KMS-11 (cell line): Measurements from ENCODE around the gene SLC25A25.
"Not testable (repeated sequence)": the region's sequence is repeated elsewhere in the genome, so short reads cannot be mapped to it uniquely, and the experiment has no call there.

Experiments used
- H2AFZ ChIP-seq: fragments of 200-600 bp; sonication (generic); 2 replicates; pipeline ENCODE4 v1.6.1; 2016; ENCODE audit warnings: antibody characterized with exemption, mixed run types, low read depth
- H3K27ac ChIP-seq: fragments of 200-600 bp; sonication (generic); 2 replicates; pipeline ENCODE4 v1.6.1; 2016; ENCODE audit warnings: mild to moderate bottlenecking, mixed run types
- H3K27me3 ChIP-seq: fragments of 200-600 bp; sonication (generic); 2 replicates; pipeline ENCODE4 v1.6.1; 2017; ENCODE audit warnings: mild to moderate bottlenecking, low read depth, mixed run types, moderate library complexity; ENCODE audit not compliant: insufficient read depth
- H3K36me3 ChIP-seq: fragments of 200-600 bp; sonication (generic); 2 replicates; pipeline ENCODE4 v1.6.1; 2017; ENCODE audit warnings: mild to moderate bottlenecking, mixed run types; ENCODE audit not compliant: insufficient read depth
- H3K4me1 ChIP-seq: fragments of 200-600 bp; sonication (generic); 2 replicates; pipeline ENCODE4 v1.6.1; 2016; ENCODE audit warnings: mild to moderate bottlenecking, low read depth, mixed run types; ENCODE audit not compliant: poor library complexity, severe bottlenecking
- H3K4me2 ChIP-seq: fragments of 200-600 bp; sonication (generic); 2 replicates; pipeline ENCODE4 v1.7.0; 2016; ENCODE audit warnings: mild to moderate bottlenecking, mixed run types
- H3K4me3 ChIP-seq: fragments of 200-600 bp; sonication (generic); IDR thresholded peaks from 2 replicates; pipeline ENCODE4 v1.6.1; 2017; ENCODE audit warnings: low read depth, low read length, mixed read lengths; ENCODE audit not compliant: insufficient read depth
- H3K79me2 ChIP-seq: fragments of 200-600 bp; sonication (generic); 2 replicates; pipeline ENCODE4 v1.6.1; 2016; ENCODE audit warnings: low read depth, mixed run types; ENCODE audit not compliant: insufficient read depth
- H3K9ac ChIP-seq: fragments of 200-600 bp; sonication (generic); 2 replicates; pipeline ENCODE4 v1.6.1; 2016; ENCODE audit warnings: mild to moderate bottlenecking, mixed run types
- H4K20me1 ChIP-seq: fragments of 200-600 bp; sonication (generic); 2 replicates; pipeline ENCODE4 v1.6.1; 2016; ENCODE audit warnings: mild to moderate bottlenecking, mixed run types; ENCODE audit not compliant: insufficient read depth
- TF ChIP-seq, protein P1 (sequence below): fragments of 200-600 bp; sonication (generic); conservative IDR thresholded peaks from 2 replicates; pipeline ENCODE4 v1.6.1; 2017; ENCODE audit warnings: low read depth, mild to moderate bottlenecking, antibody characterized with exemption, low read length, moderate library complexity, mixed read lengths

The SLC25A25 gene

DNA sequence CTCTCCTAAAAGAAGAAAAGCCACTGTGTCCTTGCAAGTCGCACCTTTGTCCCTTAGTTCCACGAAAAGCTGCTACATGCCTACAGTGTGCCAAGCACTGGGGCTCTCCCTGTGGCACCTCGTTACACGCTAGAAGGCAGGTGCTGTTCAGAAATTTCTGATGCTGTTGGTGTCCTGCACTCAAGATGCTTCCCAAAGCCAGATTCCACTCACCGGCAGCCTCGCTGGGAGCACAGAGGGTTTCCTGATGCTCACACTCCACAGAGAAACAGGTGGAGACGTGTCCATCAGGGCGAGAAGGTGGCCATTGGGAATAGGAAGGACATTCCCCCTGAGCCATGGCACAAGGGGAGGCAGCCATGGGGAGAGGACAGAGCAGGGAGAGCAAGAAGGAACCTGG is 63.3 kb downstream of the SLC25A25 start:
- H2AFZ ChIP-seq, H3K27ac ChIP-seq, H3K4me3 ChIP-seq, H3K36me3 ChIP-seq, H3K4me2 ChIP-seq, H3K4me1 ChIP-seq, H3K9ac ChIP-seq, H4K20me1 ChIP-seq: not testable (repeated sequence)
- Histone ChIP-seq H3K27me3 (peaks cover 20% of the 10 kb centered on the region), H3K79me2 (peaks cover 11% of the 10 kb centered on the region)

DNA sequence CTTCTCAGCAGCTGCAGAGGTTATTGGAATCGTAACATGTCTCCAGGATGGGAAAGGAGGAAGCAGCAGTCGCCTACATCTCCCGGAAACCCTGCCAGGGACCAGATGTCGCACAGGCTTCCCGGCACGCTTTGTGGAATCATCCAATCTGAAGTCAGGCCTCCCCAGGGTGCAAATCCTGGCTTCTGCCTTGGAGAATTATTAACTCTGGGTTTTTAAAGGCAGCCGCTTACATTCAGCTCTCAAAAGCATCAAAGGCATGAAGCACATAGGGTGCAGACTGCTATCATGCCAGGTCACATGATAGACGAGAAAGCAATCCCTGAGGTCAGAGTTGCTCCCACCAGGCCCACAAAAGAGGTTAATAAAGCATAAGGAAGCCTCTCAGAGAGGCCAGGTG is 64.1 kb downstream of the SLC25A25 start:
- H4K20me1 ChIP-seq, H3K36me3 ChIP-seq, H3K79me2 ChIP-seq, H3K27ac ChIP-seq, H3K4me3 ChIP-seq, H2AFZ ChIP-seq, H3K4me2 ChIP-seq, H3K9ac ChIP-seq, H3K4me1 ChIP-seq: not testable (repeated sequence)
- H3K27me3 ChIP-seq = peaks cover 20% of the 10 kb centered on the region

DNA sequence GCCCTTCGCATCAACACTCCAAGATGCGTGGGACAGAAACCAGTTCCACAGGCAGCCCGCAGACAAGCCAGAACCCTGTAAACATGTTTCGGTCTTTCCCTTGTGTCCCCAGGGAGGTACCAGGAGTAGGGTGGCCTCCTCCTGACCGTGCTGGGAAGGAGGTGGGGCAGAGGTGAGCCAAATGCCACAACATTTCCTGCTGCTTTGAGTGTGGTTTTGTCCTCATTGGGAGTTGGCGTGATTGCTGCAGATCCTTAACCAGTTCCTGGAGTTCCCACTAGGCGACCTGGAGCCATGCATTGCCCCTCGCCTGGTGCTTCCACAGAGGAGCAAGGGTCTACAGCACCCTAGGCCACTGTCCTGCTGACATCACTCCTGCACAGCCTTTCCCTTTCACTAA is 67.5 kb downstream of the SLC25A25 start:
- H4K20me1 ChIP-seq, H3K27ac ChIP-seq, H3K36me3 ChIP-seq, H3K79me2 ChIP-seq, H3K4me1 ChIP-seq, H3K4me3 ChIP-seq, H3K4me2 ChIP-seq, H3K9ac ChIP-seq, H2AFZ ChIP-seq: not testable (repeated sequence)
- peaks cover 23% of the 10 kb centered on the region for H3K27me3 ChIP-seq

DNA sequence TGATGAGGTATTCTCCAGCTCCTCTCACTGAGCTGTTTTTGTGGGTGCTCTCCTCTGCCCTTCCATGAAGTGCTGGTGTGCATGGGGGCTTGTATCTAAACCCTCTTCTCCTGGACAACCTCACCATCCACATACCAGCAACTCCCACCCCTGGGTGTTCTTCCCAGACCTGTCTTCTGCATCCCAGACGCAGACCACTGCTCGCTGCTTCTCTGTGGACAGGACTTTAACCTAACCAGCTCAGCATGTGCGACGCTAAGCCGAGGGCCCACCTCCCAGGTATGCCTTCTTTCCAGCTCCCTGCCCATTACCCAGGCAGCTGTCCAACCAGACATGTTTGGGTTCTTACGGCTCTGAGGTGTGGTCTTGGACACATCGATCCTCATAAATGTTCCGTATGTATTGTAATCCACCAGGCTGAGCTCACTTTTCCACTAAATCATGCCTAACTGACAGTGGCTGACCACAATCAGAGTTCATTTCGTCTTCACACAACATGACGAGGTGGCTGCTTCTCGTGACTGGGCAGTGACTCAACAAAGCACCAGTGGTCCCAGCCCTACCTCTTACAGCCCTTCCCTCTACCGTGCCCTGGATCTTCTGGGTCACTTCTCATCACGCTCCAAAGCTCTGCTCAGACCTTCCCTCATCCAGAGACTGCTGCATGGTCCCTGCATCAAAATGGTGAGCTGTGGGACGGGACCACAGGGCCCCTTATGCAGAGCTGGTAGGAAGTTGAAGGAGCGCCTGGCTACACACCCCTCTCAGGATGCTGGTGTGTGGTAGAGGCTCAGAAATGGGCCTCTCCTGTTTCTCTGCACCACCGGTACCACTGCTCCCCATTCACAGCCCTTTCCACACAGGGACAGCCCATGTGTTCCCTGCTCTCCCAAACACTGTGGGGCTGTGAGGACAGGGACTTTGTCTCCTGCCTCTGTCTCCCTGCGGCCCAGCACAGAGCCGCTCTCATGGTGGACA is 69.1 kb downstream of the SLC25A25 start:
- H3K4me3 ChIP-seq = no peak overlapping the region
- H4K20me1 ChIP-seq = no peaks in the 10 kb centered on the region
- H3K79me2 ChIP-seq = no peaks in the 10 kb centered on the region
- no peak overlapping the region for H2AFZ ChIP-seq
- no peak overlapping the region for H3K4me2 ChIP-seq
- peaks cover 23% of the 10 kb centered on the region for H3K27me3 ChIP-seq
- TF ChIP-seq, protein P1, sequence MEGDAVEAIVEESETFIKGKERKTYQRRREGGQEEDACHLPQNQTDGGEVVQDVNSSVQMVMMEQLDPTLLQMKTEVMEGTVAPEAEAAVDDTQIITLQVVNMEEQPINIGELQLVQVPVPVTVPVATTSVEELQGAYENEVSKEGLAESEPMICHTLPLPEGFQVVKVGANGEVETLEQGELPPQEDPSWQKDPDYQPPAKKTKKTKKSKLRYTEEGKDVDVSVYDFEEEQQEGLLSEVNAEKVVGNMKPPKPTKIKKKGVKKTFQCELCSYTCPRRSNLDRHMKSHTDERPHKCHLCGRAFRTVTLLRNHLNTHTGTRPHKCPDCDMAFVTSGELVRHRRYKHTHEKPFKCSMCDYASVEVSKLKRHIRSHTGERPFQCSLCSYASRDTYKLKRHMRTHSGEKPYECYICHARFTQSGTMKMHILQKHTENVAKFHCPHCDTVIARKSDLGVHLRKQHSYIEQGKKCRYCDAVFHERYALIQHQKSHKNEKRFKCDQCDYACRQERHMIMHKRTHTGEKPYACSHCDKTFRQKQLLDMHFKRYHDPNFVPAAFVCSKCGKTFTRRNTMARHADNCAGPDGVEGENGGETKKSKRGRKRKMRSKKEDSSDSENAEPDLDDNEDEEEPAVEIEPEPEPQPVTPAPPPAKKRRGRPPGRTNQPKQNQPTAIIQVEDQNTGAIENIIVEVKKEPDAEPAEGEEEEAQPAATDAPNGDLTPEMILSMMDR = no peak
- no peak overlapping the region for H3K9ac ChIP-seq
- no peak overlapping the region for H3K27ac ChIP-seq
- no peaks in the 10 kb centered on the region for H3K36me3 ChIP-seq
- no peaks in the 10 kb centered on the region for H3K4me1 ChIP-seq

DNA sequence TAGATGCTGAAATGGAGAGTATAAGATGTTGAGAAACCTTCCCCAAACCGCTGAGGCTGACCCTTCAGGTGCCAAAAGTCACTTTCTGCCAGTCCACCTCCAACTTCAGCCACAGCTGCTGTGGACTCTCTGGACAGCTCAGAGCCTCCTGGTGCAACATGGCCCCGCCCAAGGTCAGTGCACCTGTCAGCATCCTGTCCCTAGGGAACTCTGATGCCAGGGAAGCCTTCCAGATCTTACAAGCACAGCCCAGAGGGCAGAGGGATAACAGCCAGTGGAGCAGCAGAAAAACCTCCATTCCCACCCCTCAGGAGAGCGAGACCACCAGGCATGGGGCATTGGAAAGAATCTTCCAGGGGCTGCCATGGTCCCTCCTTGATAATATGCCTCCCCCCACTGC is 70.0 kb downstream of the SLC25A25 start:
- no peak overlapping the region for H3K9ac ChIP-seq
- no peaks in the 10 kb centered on the region for H3K4me1 ChIP-seq
- no peaks in the 10 kb centered on the region for H3K79me2 ChIP-seq
- H2AFZ ChIP-seq = no peak overlapping the region
- no peak overlapping the region for H3K27ac ChIP-seq
- no peak overlapping the region for H3K4me3 ChIP-seq
- H3K27me3 ChIP-seq = peaks cover 19% of the 10 kb centered on the region; the same call in 1 of the 2 replicates
- H3K4me2 ChIP-seq = no peak overlapping the region
- H3K36me3 ChIP-seq = no peaks in the 10 kb centered on the region
- no peaks in the 10 kb centered on the region for H4K20me1 ChIP-seq
- TF ChIP-seq, protein P1 = no peak

DNA sequence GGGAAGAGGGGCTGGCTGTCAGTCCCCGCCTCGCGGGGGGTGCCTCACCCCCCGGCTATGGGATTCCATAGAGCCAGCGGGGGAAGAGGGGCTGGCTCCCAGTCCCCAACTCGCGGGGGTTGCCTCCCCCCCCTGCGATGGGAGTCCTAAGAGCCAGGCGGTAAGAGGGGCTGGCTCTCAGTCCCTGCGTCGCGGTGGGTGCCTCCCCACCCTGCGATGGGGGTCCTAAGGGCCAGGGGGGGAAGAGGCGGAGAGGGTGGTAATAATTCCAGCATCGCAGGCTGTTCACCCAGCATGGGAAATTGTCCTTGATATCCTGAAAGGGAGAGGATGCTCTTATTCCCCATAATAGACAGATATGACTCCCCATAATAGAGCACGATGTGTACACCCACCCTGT is 71.6 kb downstream of the SLC25A25 start:
- Histone ChIP-seq H3K36me3 (no peaks in the 10 kb centered on the region), H3K4me2 (no peak overlapping the region)
- TF ChIP-seq, protein P1 = no peak

More for the DNA sequence above, 71.6 kb downstream of the SLC25A25 start:
- Histone ChIP-seq H2AFZ (no peak overlapping the region), H3K79me2 (no peaks in the 10 kb centered on the region), H3K27me3 (peaks cover 9% of the 10 kb centered on the region; the same call in 1 of the 2 replicates), H3K9ac (no peak overlapping the region), H3K27ac (no peak overlapping the region), H3K4me3 (no peak overlapping the region), H4K20me1 (no peaks in the 10 kb centered on the region), H3K4me1 (no peaks in the 10 kb centered on the region)
